GM19468 (cell line): ENCODE data around the gene PRPF40B.

Experiments used
- ATAC-seq: cut with Tn5 transposase; IDR thresholded peaks from one replicate; pipeline ENCODE4 v1.9.1; 2021; ENCODE audit warnings: mild to moderate bottlenecking, moderate library complexity, moderate number of reproducible peaks; ENCODE audit not compliant: unreplicated experiment; ENCODE audit errors: extremely low read depth

PRPF40B gene

GRCh38 chr12:49654715-49655114, 31.4 kb downstream of the PRPF40B start:
- no peak for ATAC-seq

- ATAC-seq = no peak
Measured at GRCh38 chr12:49655595-49656236, 32.4 kb downstream of the PRPF40B start.

- no peak for ATAC-seq
Measured at GRCh38 chr12:49658276-49658675, 34.9 kb downstream of the PRPF40B start.

GRCh38 chr12:49659753-49660152, 36.4 kb downstream of the PRPF40B start:
- no peak for ATAC-seq

GRCh38 chr12:49661191-49661590, 37.8 kb downstream of the PRPF40B start:
- ATAC-seq = no peak

- ATAC-seq = no peak
Measured at GRCh38 chr12:49661746-49662145, 38.4 kb downstream of the PRPF40B start.

- ATAC-seq = no peak
Measured at GRCh38 chr12:49662998-49663843, 39.9 kb downstream of the PRPF40B start.

GRCh38 chr12:49664167-49664566, 40.8 kb downstream of the PRPF40B start:
- ATAC-seq = no peak

- ATAC-seq = peak; percentile 52
Measured at GRCh38 chr12:49664591-49665239, 41.4 kb downstream of the PRPF40B start.

GRCh38 chr12:49665384-49665783, 42.0 kb downstream of the PRPF40B start:
- no peak for ATAC-seq

GRCh38 chr12:49666176-49666575, 42.8 kb downstream of the PRPF40B start:
- no peak for ATAC-seq

GRCh38 chr12:49667325-49668090, 44.1 kb downstream of the PRPF40B start:
- no peak for ATAC-seq

- no peak for ATAC-seq
Measured at GRCh38 chr12:49669796-49670195, 46.4 kb downstream of the PRPF40B start.

- no peak for ATAC-seq
Measured at GRCh38 chr12:49671031-49671765, 47.8 kb downstream of the PRPF40B start.

GRCh38 chr12:49672301-49673217, 49.2 kb downstream of the PRPF40B start:
- ATAC-seq = no peak

- no peak for ATAC-seq
Measured at GRCh38 chr12:49673446-49674317, 50.3 kb downstream of the PRPF40B start.

GRCh38 chr12:49674318-49674981, 51.1 kb downstream of the PRPF40B start:
- no peak for ATAC-seq
